Fibroblast of lung (primary cell): ENCODE data around the gene SLC25A3. TPM values are rescaled to one million over a fixed set of nuclear protein-coding genes. Genes with fewer than 3 reads are reported as not detected.

ENCODE experiments used
- DNase-seq, 2 donors: peaks; one replicate each; pipeline versions ENCODE4 v3.0.0 to v3.0.0-alpha.2; 2010; ENCODE audit warnings: low read depth in 2 of 2
- H2AFZ ChIP-seq: 2 replicates; pipeline ENCODE4 v1.5.1; 2012; ENCODE audit warnings: low read length, control low read depth, inconsistent platforms
- H3K27ac ChIP-seq: 2 replicates; pipeline ENCODE4 v1.5.1; 2011; ENCODE audit warnings: low read length, control low read depth; ENCODE audit not compliant: insufficient read depth
- H3K27me3 ChIP-seq: 2 replicates; pipeline ENCODE4 v1.5.1; 2011; ENCODE audit warnings: mild to moderate bottlenecking, low read length; ENCODE audit not compliant: control insufficient read depth, insufficient read depth
- H3K36me3 ChIP-seq: 2 replicates; pipeline ENCODE4 v1.5.1; 2011; ENCODE audit warnings: low read length; ENCODE audit not compliant: control insufficient read depth, insufficient read depth
- H3K4me1 ChIP-seq: 2 replicates; pipeline ENCODE4 v1.5.1; 2011; ENCODE audit warnings: low read length; ENCODE audit not compliant: control insufficient read depth, insufficient read depth; ENCODE audit errors: extremely low read depth
- H3K4me2 ChIP-seq: 2 replicates; pipeline ENCODE4 v1.5.1; 2011; ENCODE audit warnings: low read length, control low read depth; ENCODE audit not compliant: insufficient read depth; ENCODE audit errors: extremely low read depth
- H3K4me3 ChIP-seq, 4 experiments: fragments of 200-600 bp in 1 of 4; sonication (generic) in 1 of 4; replicated peaks in 1 of 4; 2 replicates each; pipeline ENCODE4 v1.5.1; 2011 to 2016; ENCODE audit warnings: low read length in 4 of 4, low read depth in 3 of 4, mild to moderate bottlenecking in 3 of 4, control low read depth in 2 of 4, inconsistent platforms in 1 of 4, mixed read lengths in 1 of 4; ENCODE audit not compliant: insufficient read depth in 1 of 4; ENCODE audit errors: control extremely low read depth in 1 of 4
- H3K79me2 ChIP-seq: 2 replicates; pipeline ENCODE4 v1.5.1; 2012; ENCODE audit warnings: mild to moderate bottlenecking, low read length, inconsistent platforms; ENCODE audit not compliant: control insufficient read depth, insufficient read depth
- H3K9ac ChIP-seq: 2 replicates; pipeline ENCODE4 v1.5.1; 2011; ENCODE audit warnings: mild to moderate bottlenecking, low read length, control low read depth; ENCODE audit not compliant: insufficient read depth
- H3K9me3 ChIP-seq: 2 replicates; pipeline ENCODE4 v1.5.1; 2012; ENCODE audit warnings: low read depth, low read length; ENCODE audit not compliant: control insufficient read depth, insufficient read depth
- H4K20me1 ChIP-seq: 2 replicates; pipeline ENCODE4 v1.5.1; 2011; ENCODE audit warnings: low read length; ENCODE audit not compliant: control insufficient read depth, insufficient read depth; ENCODE audit errors: extremely low read depth
- CTCF ChIP-seq, 2 donors: IDR thresholded peaks in 1 of 2; conservative IDR thresholded peaks in 1 of 2; 1 replicate in 1 of 2; 2 replicates in 1 of 2; pipeline ENCODE4 v1.5.1; 2011 to 2012; ENCODE audit warnings: low read length in 2 of 2, control low read depth in 1 of 2, inconsistent platforms in 1 of 2, low read depth in 1 of 2, mild to moderate bottlenecking in 1 of 2
- EZH2 ChIP-seq: IDR thresholded peaks from 2 replicates; pipeline ENCODE4 v1.5.1; 2012; ENCODE audit warnings: low read length, control low read depth, mild to moderate bottlenecking; ENCODE audit errors: missing control alignments
- polyA plus RNA-seq, 2 donors: library from polyadenylated mRNA; depleted of rRNA in 1 of 2; stranded (reverse) in 1 of 2; unstranded in 1 of 2; fragments of >200 nt; gene quantifications; 2 replicates each; pipeline ENCODE4 v1.2.1, GENCODE V29; 2011 to 2012; ENCODE audit warnings: missing spikeins in 1 of 2
- total RNA-seq: library from RNA; depleted of rRNA; stranded (reverse); fragments of >200 nt; gene quantifications from 2 replicates; pipeline ENCODE4 v1.2.1, GENCODE V29; 2014

SLC25A3 gene
- total and polyA plus RNA-seq, 2 donors (not counting 1 experiment from before 2014, with no cell fraction given) = 541 to 1,157 TPM

DNA sequence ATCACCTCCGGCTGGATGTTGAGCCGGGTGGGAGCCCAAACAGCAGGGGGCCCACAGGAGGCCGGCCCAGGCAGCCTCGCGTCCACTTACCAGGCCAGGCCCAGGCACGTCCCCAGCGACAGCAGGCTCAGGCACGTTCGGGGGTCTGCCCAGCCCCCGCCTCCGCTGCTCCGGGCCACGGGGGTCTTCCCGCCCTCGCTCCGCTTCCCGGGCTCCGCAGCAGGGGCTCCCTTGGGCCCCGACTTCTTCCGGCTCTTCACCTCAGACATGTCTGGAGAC, 50.9 kb downstream of the SLC25A3 start:
- TF ChIP-seq EZH2 = no peak
- peak in 1 of 2 donors; percentile 11 for TF ChIP-seq CTCF (conservative IDR thresholded peaks at IDR 0.05 in 1 of 2, IDR thresholded peaks at IDR 0.05 in 1 of 2; ENCODE audit: low read depth in 1 of 2, low read length in 2 of 2)
- Histone ChIP-seq H3K36me3 (no peaks in the 10 kb centered on the region), H3K4me1 (no peaks in the 10 kb centered on the region), H2AFZ (peak overlapping the region; percentile 79), H3K79me2 (peaks cover 85% of the 10 kb centered on the region), H3K4me2 (peak overlapping the region; percentile 52), H4K20me1 (no peaks in the 10 kb centered on the region), H3K27ac (peak overlapping the region; percentile 91), H3K4me3 (peak overlapping the region; percentile 66 to 98 (median 80)), H3K9me3 (no peaks in the 10 kb centered on the region), H3K9ac (peak overlapping the region; percentile 83), H3K27me3 (no peaks in the 10 kb centered on the region)
- no peak for DNase-seq

DNA sequence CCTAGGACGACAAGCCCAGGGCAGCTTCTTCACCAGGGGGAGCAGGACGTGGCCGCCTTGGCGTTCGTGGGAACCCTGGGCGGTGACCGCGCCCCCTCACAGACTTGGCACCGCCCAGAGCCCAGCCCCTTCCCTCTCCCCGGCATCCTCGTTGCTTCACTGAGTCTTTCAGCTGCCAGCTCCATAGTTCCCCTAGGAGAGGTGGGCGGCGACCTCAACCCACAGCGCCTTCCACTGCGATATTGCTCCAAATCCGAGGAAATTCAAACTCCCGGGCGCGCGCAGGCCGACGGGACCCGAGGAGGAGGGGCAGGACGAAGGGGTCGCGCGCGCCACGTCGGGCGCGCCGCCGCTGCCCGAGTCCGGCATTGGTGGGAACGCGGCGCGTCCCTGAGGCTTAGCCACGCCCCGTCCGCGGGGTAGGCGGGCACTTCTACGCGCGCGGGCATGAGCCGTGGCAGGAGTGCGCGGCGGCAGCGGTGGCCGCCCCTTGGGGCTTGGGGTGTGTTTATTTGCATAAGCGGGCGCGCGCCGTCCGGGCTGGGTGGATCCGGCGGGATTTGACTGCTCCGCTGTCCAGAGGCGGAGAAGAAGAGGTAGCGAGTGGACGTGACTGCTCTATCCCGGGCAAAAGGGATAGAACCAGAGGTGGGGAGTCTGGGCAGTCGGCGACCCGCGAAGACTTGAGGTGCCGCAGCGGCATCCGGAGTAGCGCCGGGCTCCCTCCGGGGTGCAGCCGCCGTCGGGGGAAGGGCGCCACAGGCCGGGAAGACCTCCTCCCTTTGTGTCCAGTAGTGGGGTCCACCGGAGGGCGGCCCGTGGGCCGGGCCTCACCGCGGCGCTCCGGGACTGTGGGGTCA, 51.5 kb downstream of the SLC25A3 start, which contains the start of the genes APAF1 and IKBIP:
APAF1 (plus strand) TSS at position 579 of the 860 bp plus-strand sequence. CDS start 3,070 bp downstream, outside the sequence.
IKBIP (minus strand) TSS at position 77 of the 860 bp plus-strand sequence. CDS start 87 bp downstream, outside the sequence.
- peak; percentile 95 for DNase-seq
- H3K9me3 ChIP-seq = no peaks in the 10 kb centered on the region
- peak within 1 kb of the TSS; percentile 79 for H2AFZ ChIP-seq
- H3K79me2 ChIP-seq = peaks cover 80% of the 10 kb centered on the region
- H3K4me3 ChIP-seq = peak within 1 kb of the TSS; percentile 74 to 98 (median 80)
- no peak for TF ChIP-seq CTCF (conservative IDR thresholded peaks at IDR 0.05 in 1 of 2, IDR thresholded peaks at IDR 0.05 in 1 of 2; ENCODE audit: low read depth in 1 of 2, low read length in 2 of 2)
- TF ChIP-seq EZH2 = no peak
- peak within 1 kb of the TSS; percentile 91 for H3K27ac ChIP-seq
- peak within 1 kb of the TSS; percentile 85 for H3K4me2 ChIP-seq
- H3K9ac ChIP-seq = peak within 1 kb of the TSS; percentile 83
- H4K20me1 ChIP-seq = no peaks in the 10 kb centered on the region
- no peaks in the 10 kb centered on the region for H3K27me3 ChIP-seq
- H3K36me3 ChIP-seq = peaks cover 4% of the 10 kb centered on the region
- no peaks in the 10 kb centered on the region for H3K4me1 ChIP-seq

DNA sequence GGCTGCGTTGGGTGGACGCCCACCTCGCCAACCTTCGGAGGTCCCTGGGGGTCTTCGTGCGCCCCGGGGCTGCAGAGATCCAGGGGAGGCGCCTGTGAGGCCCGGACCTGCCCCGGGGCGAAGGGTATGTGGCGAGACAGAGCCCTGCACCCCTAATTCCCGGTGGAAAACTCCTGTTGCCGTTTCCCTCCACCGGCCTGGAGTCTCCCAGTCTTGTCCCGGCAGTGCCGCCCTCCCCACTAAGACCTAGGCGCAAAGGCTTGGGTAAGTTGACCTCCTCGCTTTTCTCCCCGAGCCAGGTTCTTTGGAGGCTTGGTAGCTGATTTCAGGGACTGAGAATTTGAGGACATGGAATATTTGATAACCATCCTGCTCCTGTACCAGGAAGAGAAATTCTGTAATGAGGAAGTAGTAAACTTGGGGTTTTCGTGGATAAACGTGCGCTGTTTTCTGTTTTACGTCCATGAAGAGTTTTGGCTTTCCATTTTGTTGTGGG, 52.1 kb downstream of the SLC25A3 start:
- no peaks in the 10 kb centered on the region for H4K20me1 ChIP-seq
- peak in 1 of 2 donors; percentile 3 for DNase-seq

More for the DNA sequence above, 52.1 kb downstream of the SLC25A3 start:
- Histone ChIP-seq H3K4me1 (no peaks in the 10 kb centered on the region), H2AFZ (peak overlapping the region; percentile 65), H3K36me3 (peaks cover 4% of the 10 kb centered on the region), H3K27me3 (no peaks in the 10 kb centered on the region), H3K4me2 (peak overlapping the region; percentile 85), H3K79me2 (peaks cover 75% of the 10 kb centered on the region), H3K9me3 (no peaks in the 10 kb centered on the region), H3K9ac (peak overlapping the region; percentile 70), H3K4me3 (peak overlapping the region; percentile 74 to 98 (median 80)), H3K27ac (peak overlapping the region; percentile 91)
- TF ChIP-seq EZH2 (no peak), CTCF (conservative IDR thresholded peaks at IDR 0.05 in 1 of 2, IDR thresholded peaks at IDR 0.05 in 1 of 2; ENCODE audit: low read depth in 1 of 2, low read length in 2 of 2) (no peak)
